Cardiac fibroblast (primary cell): ENCODE results near the gene WARS2.
"Not testable (repeated sequence)": the region's sequence is repeated elsewhere in the genome, so short reads cannot be mapped to it uniquely, and the experiment has no call there.

Source experiments
- DNase-seq, 2 donors: peaks; one replicate each; pipeline versions ENCODE4 v3.0.0 to v3.0.0-alpha.2; 2010; ENCODE audit warnings: low read depth in 2 of 2
- H3K4me3 ChIP-seq, 2 donors: replicated peaks in 1 of 2; 1 replicate in 1 of 2; 2 replicates in 1 of 2; pipeline ENCODE4 v1.5.1; 2011; ENCODE audit warnings: low read depth in 2 of 2, low read length in 2 of 2, mild to moderate bottlenecking in 2 of 2, moderate library complexity in 1 of 2
- TF ChIP-seq, protein P1 (sequence below): IDR thresholded peaks from one replicate; pipeline ENCODE4 v1.5.1; 2011; ENCODE audit warnings: low read depth, mild to moderate bottlenecking, low read length, inconsistent platforms

Gene WARS2

DNA sequence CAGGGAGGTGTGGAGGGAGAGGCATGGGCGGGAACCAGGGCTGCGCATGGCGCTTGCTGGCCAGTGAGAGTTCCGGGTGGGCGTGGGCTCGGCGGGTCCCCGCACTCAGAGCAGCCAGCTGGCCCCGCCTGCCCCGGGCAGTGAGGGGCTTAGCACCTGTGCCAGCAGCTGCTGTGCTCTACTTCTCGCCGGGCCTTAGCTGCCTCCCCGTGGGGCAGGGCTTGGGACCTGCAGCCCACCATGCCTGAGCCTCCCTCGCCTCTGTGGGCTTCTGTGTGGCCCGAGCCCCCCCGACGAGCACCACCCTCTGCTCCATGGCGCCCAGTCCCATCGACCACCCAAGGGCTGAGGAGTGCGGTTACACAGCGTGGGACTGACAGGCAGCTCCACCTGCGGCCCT lies 38.6 kb upstream of the WARS2 start:
- TF ChIP-seq, protein P1, sequence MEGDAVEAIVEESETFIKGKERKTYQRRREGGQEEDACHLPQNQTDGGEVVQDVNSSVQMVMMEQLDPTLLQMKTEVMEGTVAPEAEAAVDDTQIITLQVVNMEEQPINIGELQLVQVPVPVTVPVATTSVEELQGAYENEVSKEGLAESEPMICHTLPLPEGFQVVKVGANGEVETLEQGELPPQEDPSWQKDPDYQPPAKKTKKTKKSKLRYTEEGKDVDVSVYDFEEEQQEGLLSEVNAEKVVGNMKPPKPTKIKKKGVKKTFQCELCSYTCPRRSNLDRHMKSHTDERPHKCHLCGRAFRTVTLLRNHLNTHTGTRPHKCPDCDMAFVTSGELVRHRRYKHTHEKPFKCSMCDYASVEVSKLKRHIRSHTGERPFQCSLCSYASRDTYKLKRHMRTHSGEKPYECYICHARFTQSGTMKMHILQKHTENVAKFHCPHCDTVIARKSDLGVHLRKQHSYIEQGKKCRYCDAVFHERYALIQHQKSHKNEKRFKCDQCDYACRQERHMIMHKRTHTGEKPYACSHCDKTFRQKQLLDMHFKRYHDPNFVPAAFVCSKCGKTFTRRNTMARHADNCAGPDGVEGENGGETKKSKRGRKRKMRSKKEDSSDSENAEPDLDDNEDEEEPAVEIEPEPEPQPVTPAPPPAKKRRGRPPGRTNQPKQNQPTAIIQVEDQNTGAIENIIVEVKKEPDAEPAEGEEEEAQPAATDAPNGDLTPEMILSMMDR: no peak
- no peak for DNase-seq
- no peak overlapping the region for H3K4me3 ChIP-seq

DNA sequence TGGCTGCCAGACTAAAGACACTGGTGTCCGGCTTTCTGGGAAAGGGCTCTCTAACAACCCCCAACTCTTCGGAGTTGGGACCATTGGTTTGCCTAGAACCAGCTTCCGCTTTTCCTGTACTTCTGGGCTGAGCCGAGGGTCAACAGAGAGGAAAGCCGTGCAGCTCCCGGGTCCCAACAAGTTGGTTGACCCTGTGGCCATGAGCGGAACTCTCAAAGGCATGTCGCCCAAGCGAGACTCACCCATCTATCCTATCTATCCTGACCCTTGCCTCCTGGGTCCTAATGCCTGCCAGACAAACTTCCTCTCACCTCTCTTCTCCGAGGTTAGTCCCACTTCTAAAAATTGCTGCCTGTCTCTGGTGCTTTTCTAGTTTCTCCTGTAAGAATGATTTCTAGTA lies 32.5 kb upstream of the WARS2 start:
- H3K4me3 ChIP-seq, DNase-seq: not testable (repeated sequence)

DNA sequence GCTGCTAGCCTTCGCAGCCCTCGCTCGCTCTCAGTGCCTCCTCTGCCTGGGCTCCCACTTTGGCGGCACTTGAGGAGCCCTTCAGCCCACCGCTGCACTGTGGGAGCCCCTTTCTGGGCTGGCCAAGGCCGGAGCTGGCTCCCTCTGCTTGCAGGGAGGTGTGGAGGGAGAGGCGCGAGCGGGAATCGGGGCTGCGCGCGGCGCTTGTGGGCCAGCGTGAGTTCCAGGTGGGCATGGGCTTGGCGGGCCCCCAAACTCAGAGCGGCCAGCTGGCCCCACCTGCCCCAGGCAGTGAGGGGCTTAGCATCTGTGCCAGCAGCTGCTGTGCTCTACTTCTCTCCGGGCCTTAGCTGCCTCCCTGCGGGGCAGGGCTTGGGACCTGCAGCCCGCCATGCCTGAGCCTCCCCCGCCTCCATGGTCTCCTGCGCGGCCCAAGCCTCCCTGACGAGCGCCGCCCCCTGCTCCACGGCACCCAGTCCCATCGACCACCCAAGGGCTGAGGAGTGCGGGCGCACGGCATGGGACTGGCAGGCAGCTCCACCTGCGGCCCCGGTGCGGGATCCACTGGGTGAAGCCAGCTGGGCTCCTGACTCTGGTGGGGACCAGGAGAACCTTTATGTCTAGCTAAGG lies 31.0 kb upstream of the WARS2 start:
- not testable (repeated sequence) for H3K4me3 ChIP-seq, DNase-seq

DNA sequence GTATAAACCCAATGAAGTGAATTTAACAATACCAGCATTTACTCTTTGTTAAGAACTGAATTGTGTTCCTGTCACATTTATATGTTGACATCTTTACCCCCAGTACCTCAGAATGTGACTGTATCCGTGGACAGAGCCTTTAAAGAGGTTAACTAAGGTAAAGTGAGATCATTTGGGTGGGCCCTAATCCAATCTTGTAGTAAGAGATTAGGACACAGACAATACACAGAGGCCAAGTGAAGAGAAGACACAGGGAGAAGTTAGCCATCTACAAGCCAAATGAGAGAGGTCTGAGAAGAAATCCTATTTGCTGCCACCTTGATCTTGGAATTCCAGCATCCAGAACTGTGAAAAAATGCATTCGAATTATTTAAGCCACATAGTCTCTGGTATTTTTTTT lies 22.9 kb upstream of the WARS2 start:
- no peak overlapping the region for H3K4me3 ChIP-seq
- DNase-seq: no peak
- TF ChIP-seq, protein P1: no peak

DNA sequence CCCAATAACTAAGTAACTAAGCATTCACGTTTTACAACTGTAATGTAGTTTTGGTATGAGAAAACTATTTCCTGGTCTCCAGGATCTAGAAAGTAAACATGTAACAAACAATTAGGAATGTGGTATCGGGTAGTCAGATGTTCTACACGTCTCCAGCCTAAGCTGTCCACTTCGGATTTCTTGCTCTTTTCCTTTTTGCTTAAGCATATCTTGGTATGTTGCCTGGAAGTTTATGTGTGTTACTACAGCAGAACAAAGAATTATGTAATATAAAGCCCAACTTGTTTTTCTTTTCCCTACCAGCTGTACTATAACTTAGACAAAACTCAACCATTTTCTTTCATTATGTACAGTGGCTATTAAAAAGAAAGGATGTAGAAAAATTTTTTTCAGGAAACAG lies 20.4 kb upstream of the WARS2 start:
- TF ChIP-seq, protein P1: no peak
- no peak overlapping the region for H3K4me3 ChIP-seq
- DNase-seq: peak; percentile 79 to 92

DNA sequence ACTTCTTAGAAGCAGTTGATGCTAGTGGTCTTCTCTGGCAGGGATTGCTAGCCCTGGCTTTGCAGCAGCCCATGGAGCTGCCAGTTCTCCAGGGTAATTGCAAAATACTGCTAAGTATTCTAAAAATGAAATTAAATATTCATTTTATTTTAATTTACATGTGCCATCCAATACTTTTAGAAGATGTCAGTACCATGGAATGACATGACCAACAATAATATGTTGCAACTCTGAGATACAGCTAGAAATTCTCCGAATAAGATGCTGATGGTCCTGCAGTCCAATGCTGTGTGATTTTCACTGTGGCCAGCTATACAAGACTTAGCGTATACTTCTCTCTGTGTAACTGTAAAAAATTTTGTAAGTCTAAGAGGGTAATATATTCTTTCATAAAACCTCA lies 20.0 kb upstream of the WARS2 start:
- DNase-seq: no peak
- H3K4me3 ChIP-seq: no peak overlapping the region
- TF ChIP-seq, protein P1: no peak

DNA sequence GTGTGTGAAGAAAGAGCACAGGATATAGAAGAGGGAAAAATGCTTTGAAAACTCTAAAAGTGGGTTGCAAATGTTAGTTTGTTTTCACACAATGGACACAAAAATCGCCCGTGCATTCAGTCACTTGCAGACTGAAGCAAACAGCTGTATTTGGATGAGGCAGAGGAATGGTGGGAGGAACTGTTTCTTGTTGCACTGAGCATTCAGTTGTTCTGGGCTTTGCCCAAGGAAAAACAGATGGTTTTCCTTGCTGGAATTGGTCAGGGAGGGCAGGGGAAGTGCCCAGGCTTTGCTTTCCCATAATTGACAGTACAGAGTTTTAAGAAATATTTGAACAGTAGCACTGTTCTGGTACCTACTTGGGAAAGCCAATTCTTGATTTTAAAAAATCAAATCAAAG lies 19.5 kb upstream of the WARS2 start:
- TF ChIP-seq, protein P1: no peak
- peak; percentile 7 to 45 for DNase-seq
- H3K4me3 ChIP-seq: no peak overlapping the region

DNA sequence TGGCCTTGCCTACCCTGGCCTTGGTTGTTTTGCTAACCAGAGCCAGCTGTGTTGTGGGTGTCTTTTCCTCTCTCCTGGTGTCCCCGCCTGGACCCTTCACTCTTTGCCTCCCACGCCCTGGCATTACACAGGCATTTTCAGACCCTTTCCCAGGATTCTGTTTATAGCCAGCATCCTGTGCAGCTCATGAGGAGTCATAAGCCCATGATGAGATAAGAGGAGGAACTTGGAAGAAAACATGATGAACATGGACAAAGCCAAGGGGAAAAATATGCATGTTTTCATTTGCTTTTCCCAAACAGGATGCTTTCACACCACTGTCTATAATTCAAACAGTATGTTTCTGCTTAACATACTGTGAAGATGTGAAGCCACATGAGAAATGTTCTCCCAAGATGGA lies 18.7 kb upstream of the WARS2 start:
- TF ChIP-seq, protein P1: no peak
- H3K4me3 ChIP-seq: no peak overlapping the region
- DNase-seq: peak; percentile 31 to 80

DNA sequence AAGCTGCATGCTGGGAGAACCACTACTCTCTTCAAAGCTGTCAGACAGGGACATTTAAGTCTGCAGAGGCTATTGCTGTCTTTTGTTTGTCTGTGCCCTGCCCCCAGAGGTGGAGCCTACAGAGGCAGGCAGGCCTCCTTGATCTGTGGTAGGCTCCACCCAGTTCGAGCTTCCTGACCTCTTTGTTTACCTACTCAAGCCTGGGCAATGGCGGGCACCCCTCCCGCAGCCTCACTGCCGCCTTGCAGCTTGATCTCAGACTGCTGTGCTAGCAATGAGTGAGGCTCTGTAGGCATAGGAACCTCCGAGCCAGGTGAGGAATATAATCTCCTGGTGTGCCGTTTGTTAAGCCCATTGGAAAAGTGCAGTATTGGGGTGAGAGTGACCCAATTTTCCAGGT lies 16.3 kb upstream of the WARS2 start:
- H3K4me3 ChIP-seq, DNase-seq: not testable (repeated sequence)

DNA sequence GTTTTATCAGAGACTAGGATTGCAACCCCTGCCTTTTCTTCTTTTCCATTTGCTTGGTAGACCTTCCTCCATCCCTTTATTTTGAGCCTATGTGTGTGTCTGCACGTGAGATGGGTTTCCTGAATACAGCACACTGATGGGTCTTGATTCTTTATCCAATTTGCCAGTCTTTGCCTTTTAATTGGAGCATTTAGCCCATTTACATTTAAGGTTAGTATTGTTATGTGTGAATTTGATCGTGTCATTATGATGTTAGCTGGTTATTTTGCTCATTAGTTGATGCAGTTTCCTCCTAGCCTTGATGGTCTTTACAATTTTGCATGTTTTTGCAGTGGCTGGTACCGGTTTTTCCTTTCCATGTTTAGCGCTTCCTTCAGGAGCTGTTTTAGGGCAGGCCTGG lies 14.6 kb upstream of the WARS2 start:
- DNase-seq: not testable (repeated sequence)

More for the DNA sequence above, 14.6 kb upstream of the WARS2 start:
- not testable (repeated sequence) for H3K4me3 ChIP-seq
